Mesenteric fat pad (tissue), 1 donor: ENCODE results near the gene PSKH1. TPM values are rescaled to one million over a fixed set of nuclear protein-coding genes. Genes with fewer than 3 reads are reported as not detected.

Source experiments
- DNase-seq: peaks from one replicate; pipeline ENCODE4 v3.0.0-alpha.2; 2020; ENCODE audit warnings: low spot score
- total RNA-seq: library from RNA; stranded (reverse); fragmentation: NEBNext Ultra II Directional; extraction: Animal tissue kit (Norgen Biotek cat#: 25700); gene quantifications from one replicate; pipeline ENCODE4 v1.2.1, GENCODE V29; 2021
- donor health status: DM: yes; HTN: yes; CAD: no.

PSKH1 gene
- total RNA-seq, 1 donor from 2014 or later, result 28.6 TPM

DNA sequence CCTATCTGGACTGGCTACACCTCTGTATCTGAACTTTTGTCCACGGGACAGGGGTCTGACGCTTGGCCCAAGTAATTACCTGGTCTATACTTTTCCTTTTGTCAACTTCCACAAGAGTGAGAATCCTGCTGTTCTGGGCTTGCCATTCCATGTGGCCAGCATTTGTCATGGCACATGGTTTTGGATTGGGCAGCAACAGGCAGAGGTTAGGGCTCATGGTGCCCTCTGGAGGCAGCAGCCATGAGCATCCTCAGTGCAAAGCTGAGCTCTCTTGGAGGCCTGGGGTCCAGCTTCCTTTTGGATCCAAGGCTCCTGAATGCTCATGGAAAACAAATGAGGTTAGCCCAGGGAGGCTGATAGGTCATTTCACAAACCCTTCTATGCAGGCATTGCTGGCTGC is 27.7 kb upstream of the PSKH1 start:
- no peak for DNase-seq

DNA sequence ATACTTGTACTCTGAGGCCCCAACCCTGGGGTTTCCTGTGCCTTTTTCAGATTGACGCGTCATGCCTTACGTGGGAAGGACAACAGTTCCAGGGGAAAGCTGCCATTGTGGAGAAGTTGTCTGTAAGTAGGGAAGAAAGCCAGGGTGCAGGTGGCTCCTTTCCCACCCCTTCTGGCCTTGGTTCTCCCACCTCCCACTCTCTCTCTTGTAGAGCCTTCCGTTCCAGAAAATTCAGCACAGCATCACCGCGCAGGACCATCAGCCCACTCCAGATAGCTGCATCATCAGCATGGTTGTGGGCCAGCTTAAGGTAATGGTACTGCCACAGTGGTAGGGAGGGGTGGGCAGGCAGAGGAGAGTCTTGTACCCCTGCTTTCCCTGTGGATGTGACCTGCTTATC is 24.8 kb upstream of the PSKH1 start:
- no peak for DNase-seq

DNA sequence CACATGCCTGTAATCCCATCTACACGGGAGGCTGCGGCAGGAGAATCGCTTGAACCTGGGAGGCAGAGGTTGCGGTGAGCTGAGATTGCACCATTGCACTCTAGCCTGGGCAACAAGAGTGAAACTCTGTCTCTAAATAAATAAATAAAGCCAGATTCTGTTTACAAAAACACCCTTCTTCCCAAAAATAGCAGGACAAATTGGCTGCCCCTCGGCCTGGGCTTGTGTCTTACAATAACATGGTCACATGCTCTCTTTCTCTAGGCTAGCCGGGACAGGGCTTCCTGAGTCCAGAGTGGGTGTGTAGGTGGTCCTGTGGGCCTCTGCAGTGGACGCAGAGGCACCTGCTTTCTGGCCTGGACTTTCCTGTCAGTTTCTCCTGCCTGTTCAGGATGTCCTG is 23.4 kb upstream of the PSKH1 start:
- no peak for DNase-seq

DNA sequence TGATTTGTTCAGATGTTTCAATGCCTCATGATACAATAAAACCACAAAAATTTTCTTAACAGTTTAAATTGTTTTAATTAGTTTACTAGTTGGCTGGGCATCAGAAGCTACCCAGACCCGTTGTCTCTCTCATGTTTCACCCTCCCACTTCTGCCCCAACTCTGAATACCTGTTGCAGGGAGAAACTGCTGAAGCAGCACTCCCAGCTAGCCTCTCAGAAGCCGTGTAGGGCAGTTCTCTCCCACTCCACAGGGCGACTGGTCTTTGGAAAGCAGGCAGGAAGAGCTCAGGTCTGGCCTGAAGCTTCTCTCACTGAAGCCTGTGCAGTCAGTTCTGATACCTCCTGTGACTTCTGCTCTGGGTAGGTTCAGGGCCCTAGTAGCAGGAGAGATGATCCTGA is 21.8 kb upstream of the PSKH1 start:
- DNase-seq, result no peak

DNA sequence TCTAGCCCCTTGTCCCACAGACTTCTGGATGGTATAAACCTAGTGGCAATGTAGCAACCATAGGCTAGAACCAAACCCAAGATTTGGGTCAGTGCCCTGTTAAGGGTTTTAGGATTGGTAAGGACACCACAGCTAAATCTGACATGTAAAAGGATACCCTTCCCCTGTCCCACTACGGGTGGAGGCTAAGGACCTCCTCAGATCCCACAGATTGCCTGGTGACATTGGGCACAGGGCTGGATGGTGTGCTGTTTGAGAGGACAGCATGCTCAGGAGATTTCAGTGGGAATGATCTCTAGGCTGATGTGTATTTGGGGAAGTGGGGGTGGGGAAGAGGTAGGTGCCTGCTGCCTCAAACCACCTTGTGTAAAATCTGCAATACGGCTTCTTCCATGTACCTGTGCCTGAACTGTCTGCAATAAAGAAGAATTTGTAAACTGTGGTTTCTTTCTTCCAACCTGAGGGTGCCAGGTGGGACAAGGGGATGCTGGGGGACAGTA is 20.9 kb upstream of the PSKH1 start:
- no peak for DNase-seq

- DNase-seq, result peak; percentile 97
Observed at GRCh38 chr16:67872631-67873434, 20.2 kb upstream of the PSKH1 start, which contains the start of gene EDC4. Gene EDC4 (plus strand): TSS chr16:67873052. CDS start chr16:67873262, 210 bp downstream.

DNA sequence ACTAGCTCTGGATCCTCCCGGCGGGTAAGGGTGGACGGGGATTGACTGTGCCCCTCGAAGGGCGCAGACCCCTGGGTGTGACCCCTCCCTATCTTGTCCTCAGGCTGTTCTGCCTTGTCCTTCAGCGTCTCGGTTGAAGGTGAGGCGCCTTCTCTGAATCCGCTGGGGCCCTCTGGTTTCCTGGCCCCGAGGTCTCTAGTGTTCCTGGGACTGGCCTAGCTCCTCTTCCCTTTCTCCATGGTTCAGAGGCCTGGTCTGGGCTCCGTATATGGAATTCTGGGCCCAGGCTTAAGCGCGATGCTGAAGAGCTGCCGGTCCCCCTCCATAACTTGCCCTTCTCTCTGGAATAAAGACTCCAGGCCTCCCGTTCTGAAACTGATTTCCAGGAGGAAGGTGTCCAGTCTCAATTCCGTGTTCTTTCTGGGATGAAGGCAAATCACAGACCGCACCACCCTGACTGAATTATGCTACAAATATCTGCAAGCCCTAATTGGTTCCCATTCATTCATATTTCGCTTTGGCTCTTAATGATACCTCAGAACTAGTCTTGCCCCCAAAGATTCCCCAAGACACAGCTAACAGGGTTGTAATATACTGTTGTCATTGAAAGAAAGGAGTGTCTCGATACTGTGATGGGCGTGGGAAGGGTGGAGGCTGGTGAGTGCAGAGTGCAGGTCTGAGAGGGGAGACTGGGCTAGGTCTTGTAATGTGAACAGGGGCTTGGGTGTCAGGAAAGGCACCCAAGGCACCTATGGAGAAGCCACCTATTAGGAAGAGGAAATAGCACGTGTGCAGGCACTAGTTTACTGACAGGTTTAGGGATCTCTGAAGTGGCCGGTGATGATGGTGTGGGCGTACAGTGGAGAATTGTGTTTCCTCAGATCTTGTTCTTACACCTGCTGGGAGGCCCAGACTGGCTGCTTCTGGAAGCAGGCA is 19.4 kb upstream of the PSKH1 start:
- DNase-seq, result no peak

DNA sequence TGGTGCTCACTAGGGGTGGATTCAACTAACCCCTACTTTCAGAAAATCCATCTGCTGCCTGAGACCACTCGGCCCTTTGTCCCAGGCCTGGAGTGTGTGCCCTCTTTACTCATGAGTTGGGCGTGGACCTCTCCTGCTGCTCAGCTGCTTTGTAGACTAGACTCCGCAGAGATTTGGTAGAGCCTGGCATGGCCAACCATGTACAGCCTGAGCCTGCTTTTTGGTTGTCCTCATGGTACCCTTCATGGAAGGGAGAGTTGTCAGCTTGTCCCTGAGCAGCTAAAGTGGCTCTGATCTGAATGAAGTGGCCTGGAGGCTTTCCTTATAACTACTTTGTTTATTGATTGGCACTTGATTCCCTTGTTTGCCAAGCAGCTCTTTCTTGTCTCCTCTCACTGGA is 18.7 kb upstream of the PSKH1 start:
- DNase-seq, result no peak

DNA sequence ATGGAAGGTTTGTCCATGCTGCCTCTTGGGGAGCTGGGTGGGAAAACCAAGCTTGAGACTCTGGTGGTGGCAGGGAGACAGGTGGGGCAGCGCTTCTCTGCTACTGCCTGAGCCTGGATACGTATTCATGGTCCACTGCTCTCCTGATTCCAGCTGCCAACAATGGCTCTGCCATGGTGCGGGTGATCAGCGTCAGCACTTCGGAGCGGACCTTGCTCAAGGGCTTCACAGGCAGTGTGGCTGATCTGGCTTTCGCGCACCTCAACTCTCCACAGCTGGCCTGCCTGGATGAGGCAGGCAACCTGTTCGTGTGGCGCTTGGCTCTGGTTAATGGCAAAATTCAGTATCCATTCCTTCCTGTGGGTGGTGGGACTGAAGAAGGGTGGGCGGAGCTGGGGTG is 16.0 kb upstream of the PSKH1 start:
- no peak for DNase-seq

- DNase-seq, result no peak
Observed at GRCh38 chr16:67878232-67878631, 14.8 kb upstream of the PSKH1 start.

DNA sequence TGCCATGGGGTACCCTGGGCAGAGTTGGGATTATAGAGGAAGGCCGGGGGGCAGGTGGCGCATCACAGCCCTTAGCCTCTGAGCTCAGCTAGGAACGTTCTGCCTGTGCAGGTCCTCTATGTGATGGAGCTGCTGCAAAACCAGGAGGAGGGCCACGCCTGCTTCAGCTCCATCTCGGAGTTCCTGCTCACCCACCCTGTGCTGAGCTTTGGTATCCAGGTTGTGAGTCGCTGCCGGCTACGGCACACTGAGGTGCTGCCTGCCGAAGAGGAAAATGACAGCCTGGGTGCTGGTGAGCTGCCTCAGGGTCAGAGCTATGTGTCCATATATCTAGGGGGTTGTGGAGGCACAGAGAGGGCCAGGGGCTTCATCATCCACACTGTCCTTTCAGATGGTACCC is 14.2 kb upstream of the PSKH1 start:
- no peak for DNase-seq

GRCh38 chr16:67879462-67879861 is 13.6 kb upstream of the PSKH1 start:
- DNase-seq, result no peak

DNA sequence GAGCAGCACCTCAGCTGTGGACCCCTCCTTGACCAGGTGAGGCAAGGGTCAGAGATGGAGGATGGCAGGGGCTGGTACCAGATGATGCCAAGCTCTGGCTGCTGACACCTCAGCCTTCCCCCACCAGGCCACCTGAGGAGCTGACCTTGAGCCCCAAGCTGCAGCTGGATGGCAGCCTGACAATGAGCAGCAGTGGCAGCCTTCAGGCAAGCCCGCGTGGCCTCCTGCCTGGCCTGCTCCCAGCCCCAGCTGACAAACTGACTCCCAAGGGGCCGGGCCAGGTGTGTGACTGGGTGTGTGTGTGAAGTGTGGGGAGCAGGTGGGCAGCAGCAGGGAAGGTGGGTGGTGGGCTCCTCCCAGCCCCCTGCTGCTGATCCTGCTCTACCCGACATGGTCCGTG is 13.1 kb upstream of the PSKH1 start:
- DNase-seq, result no peak

- DNase-seq, result no peak
Observed at GRCh38 chr16:67880584-67880983, 12.5 kb upstream of the PSKH1 start.

GRCh38 chr16:67881621-67882161 is 11.4 kb upstream of the PSKH1 start:
- no peak for DNase-seq

GRCh38 chr16:67882374-67883145 is 10.5 kb upstream of the PSKH1 start:
- DNase-seq, result no peak

DNA sequence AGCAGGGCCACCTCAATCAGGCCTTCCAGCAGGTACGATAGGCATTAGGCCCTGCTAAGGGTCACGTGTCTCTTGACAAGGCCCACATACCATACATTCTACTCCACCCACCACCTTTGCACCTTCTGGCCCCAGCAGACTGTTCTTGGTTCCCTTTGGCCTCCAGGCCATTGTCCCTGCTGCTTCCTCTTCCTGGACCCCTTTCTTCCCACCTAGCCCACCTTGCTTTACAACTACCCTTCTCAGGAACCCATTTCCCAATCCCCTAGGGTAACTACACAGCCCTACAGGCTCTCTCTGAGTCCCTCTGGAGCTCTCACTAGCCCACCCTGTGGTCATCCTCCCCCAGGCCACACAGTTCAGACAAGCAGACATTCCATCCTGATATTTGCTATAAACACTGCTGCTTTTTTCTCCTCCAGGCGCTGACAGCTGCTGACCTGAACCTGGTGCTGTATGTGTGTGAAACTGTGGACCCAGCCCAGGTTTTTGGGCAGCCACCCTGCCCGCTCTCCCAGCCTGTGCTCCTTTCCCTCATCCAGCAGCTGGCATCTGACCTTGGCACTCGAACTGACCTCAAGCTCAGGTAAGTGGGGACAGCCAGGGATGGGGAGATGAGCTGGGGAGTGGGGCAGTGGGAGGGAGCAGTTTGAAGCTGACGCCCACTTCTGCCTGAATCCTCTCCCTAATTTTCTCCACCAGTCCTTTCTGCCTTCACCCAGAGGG is 9.7 kb upstream of the PSKH1 start:
- no peak for DNase-seq

- DNase-seq, result no peak
Observed at GRCh38 chr16:67883872-67884261, 9.2 kb upstream of the PSKH1 start.

GRCh38 chr16:67884684-67885083 is 8.4 kb upstream of the PSKH1 start, which contains the start of gene NRN1L:
Gene NRN1L (plus strand): TSS chr16:67884885. CDS start chr16:67884904, 19 bp downstream.
- DNase-seq, result peak; percentile 93

GRCh38 chr16:67885545-67885944 is 7.5 kb upstream of the PSKH1 start:
- DNase-seq, result no peak
